Upper lobe of left lung (tissue), 6 donors: ENCODE data around the gene PTPRN2. TPM values are rescaled to one million over a fixed set of nuclear protein-coding genes. Genes with fewer than 3 reads are reported as not detected.
A peak's percentile ranks its signal among the peaks of the same experiment; 100 is the strongest.

Source experiments
- ATAC-seq, 2 donors: fragments of 200-7000 bp; cut with Tn5 transposase; one replicate each; pipeline ENCODE4 v1.9.1; 2022; ENCODE audit warnings: mild to moderate bottlenecking in 2 of 2, moderate library complexity in 2 of 2; ENCODE audit not compliant: low FRiP score in 2 of 2
- DNase-seq, 2 donors: peaks; one replicate each; pipeline ENCODE4 v3.0.0-alpha.2; 2019 to 2020
- H3K27ac ChIP-seq, 4 donors: fragments of 200-600 bp; sonication (generic); one replicate each; pipeline ENCODE4 v1.5.1; 2016 to 2019
- H3K27me3 ChIP-seq, 4 donors: fragments of 200-600 bp; sonication (generic); one replicate each; pipeline ENCODE4 v1.5.1; 2017 to 2019
- H3K36me3 ChIP-seq, 4 donors: fragments of 200-600 bp; sonication (generic); one replicate each; pipeline ENCODE4 v1.5.1; 2016 to 2019
- H3K4me1 ChIP-seq, 4 donors: fragments of 200-600 bp; sonication (generic); one replicate each; pipeline ENCODE4 v1.5.1; 2018 to 2019
- H3K4me3 ChIP-seq, 4 donors: fragments of 200-600 bp; sonication (generic); one replicate each; pipeline ENCODE4 v1.5.1; 2017 to 2019; ENCODE audit warnings: mild to moderate bottlenecking in 2 of 4, moderate library complexity in 1 of 4
- H3K9me3 ChIP-seq, 4 donors: fragments of 200-600 bp; sonication (generic); one replicate each; pipeline ENCODE4 v1.5.1; 2018 to 2019
- CTCF ChIP-seq, 6 experiments: fragments of 450-650 bp in 4 of 6; fragments of 200-600 bp in 2 of 6; sonication (generic) in 2 of 6; IDR thresholded peaks; one replicate each; pipeline ENCODE4 v1.5.1; 2016 to 2019; ENCODE audit warnings: antibody characterized with exemption in 6 of 6
- EP300 ChIP-seq, 4 donors: sonication (generic); formaldehyde crosslinking; IDR thresholded peaks; one replicate each; pipeline ENCODE4 v1.5.1; 2017; ENCODE audit warnings: antibody characterized with exemption in 4 of 4, control low read depth in 2 of 4
- POLR2A ChIP-seq, 4 donors: fragments of 450-650 bp; IDR thresholded peaks; one replicate each; pipeline ENCODE4 v1.5.1; 2016 to 2017; ENCODE audit warnings: antibody characterized with exemption in 4 of 4, mild to moderate bottlenecking in 2 of 4
- POLR2AphosphoS5 ChIP-seq, 2 donors: sonication (generic); formaldehyde crosslinking; IDR thresholded peaks; one replicate each; pipeline ENCODE4 v1.5.1; 2017; ENCODE audit warnings: antibody characterized with exemption in 2 of 2
- WGBS, 2 donors: methylation state at CpG; one replicate each; pipeline ENCODE4 v1.1.5; 2017 to 2018; 5-methylcytosine and 5-hydroxymethylcytosine counted together
- total RNA-seq, 6 donors: library from RNA; depleted of rRNA in 4 of 6; stranded (reverse); fragments of >200 nt in 4 of 6; gene quantifications; one replicate each; pipeline versions ENCODE4 v1.1.0 to v1.2.1, GENCODE V29; 2016 to 2021
- donor health status: DM: no; HTN: no; CAD: no; lungs with moderate emphysema.
- donor health status: DM: no; HTN: yes; CAD: no; lungs with severe emphysema.

Gene PTPRN2
- total RNA-seq, 6 donors from 2014 or later: 3.3 to 7.9 (median 5.2) TPM

- Histone ChIP-seq H3K27me3 (no peaks in the 10 kb centered on the region), H3K4me3 (no peak overlapping the region), H3K4me1 (no peaks in the 10 kb centered on the region), H3K9me3 (no peaks in the 10 kb centered on the region), H3K36me3 (no peaks in the 10 kb centered on the region), H3K27ac (no peak overlapping the region)
- TF ChIP-seq CTCF (IDR thresholded peaks at IDR 0.05) (no peak), EP300 (IDR thresholded peaks at IDR 0.05) (no peak), POLR2AphosphoS5 (IDR thresholded peaks at IDR 0.05) (no peak), POLR2A (IDR thresholded peaks at IDR 0.05) (no peak)
- ATAC-seq (no peak), DNase-seq (no peak)
- WGBS, 2 donors: 91 to 93% methylated on average over 15 to 24 of the region's 24 CpGs
These were observed 176.2 kb downstream of the PTPRN2 start for GRCh38 chr7:158411232-158411950.

- TF ChIP-seq POLR2A (IDR thresholded peaks at IDR 0.05) (no peak), POLR2AphosphoS5 (IDR thresholded peaks at IDR 0.05) (no peak), CTCF (IDR thresholded peaks at IDR 0.05) (no peak), EP300 (IDR thresholded peaks at IDR 0.05) (no peak)
- Histone ChIP-seq H3K4me3 (no peak overlapping the region), H3K27ac (no peak overlapping the region), H3K9me3 (no peaks in the 10 kb centered on the region), H3K36me3 (no peaks in the 10 kb centered on the region), H3K27me3 (no peaks in the 10 kb centered on the region), H3K4me1 (no peaks in the 10 kb centered on the region)
- peak; percentile 40 to 83 for ATAC-seq
- 80 to 81% methylated on average over 11 to 12 of the region's 12 CpGs for WGBS, 2 donors
- no peak for DNase-seq
These were observed 176.9 kb downstream of the PTPRN2 start for GRCh38 chr7:158410720-158411119.

- no peaks in the 10 kb centered on the region for H3K27me3 ChIP-seq
- 80 to 82% methylated on average over 13 of the region's 13 CpGs for whole genome bisulfite sequencing, 2 donors
- no peaks in the 10 kb centered on the region for H3K4me1 ChIP-seq
- no peaks in the 10 kb centered on the region for H3K36me3 ChIP-seq
- ATAC-seq: peak in 1 of 2 donors; percentile 38
- no peak overlapping the region for H3K27ac ChIP-seq
- H3K4me3 ChIP-seq: no peak overlapping the region
- TF ChIP-seq POLR2A (IDR thresholded peaks at IDR 0.05) (no peak), EP300 (IDR thresholded peaks at IDR 0.05) (no peak), POLR2AphosphoS5 (IDR thresholded peaks at IDR 0.05) (no peak), CTCF (IDR thresholded peaks at IDR 0.05) (no peak)
- H3K9me3 ChIP-seq: no peaks in the 10 kb centered on the region
- no peak for DNase-seq
These were observed 177.8 kb downstream of the PTPRN2 start for GRCh38 chr7:158409816-158410330.

GRCh38 chr7:158409120-158409519 lies 178.5 kb downstream of the PTPRN2 start:
- 80 to 84% methylated on average over 5 of the region's 5 CpGs for WGBS, 2 donors
- ATAC-seq: peak in 1 of 2 donors; percentile 28
- Histone ChIP-seq H3K27ac (no peak overlapping the region), H3K4me3 (no peak overlapping the region), H3K4me1 (no peaks in the 10 kb centered on the region), H3K9me3 (no peaks in the 10 kb centered on the region), H3K27me3 (no peaks in the 10 kb centered on the region), H3K36me3 (no peaks in the 10 kb centered on the region)
- no peak for DNase-seq
- TF ChIP-seq CTCF (IDR thresholded peaks at IDR 0.05) (no peak), POLR2A (IDR thresholded peaks at IDR 0.05) (no peak), POLR2AphosphoS5 (IDR thresholded peaks at IDR 0.05) (no peak), EP300 (IDR thresholded peaks at IDR 0.05) (no peak)
